KOPT-K1 (cell line): Measurements from ENCODE around the gene SH3BP2.

Source experiments
- H3K27ac ChIP-seq: fragments of 200-600 bp; sonication (generic); 2 replicates; pipeline ENCODE4 v1.5.1; 2016; ENCODE audit warnings: antibody characterized with exemption, mild to moderate bottlenecking, low read depth, low read length; ENCODE audit not compliant: poor library complexity, severe bottlenecking
- H3K36me3 ChIP-seq: fragments of 200-600 bp; sonication (generic); 2 replicates; pipeline ENCODE4 v1.5.1; 2017; ENCODE audit warnings: antibody characterized with exemption, mild to moderate bottlenecking, low read length, moderate library complexity; ENCODE audit not compliant: insufficient read depth
- H3K9me3 ChIP-seq: fragments of 200-600 bp; sonication (generic); 2 replicates; pipeline ENCODE4 v1.5.1; 2017; ENCODE audit warnings: antibody characterized with exemption, low read length, mild to moderate bottlenecking; ENCODE audit not compliant: insufficient read depth, poor library complexity, severe bottlenecking

SH3BP2 gene

DNA sequence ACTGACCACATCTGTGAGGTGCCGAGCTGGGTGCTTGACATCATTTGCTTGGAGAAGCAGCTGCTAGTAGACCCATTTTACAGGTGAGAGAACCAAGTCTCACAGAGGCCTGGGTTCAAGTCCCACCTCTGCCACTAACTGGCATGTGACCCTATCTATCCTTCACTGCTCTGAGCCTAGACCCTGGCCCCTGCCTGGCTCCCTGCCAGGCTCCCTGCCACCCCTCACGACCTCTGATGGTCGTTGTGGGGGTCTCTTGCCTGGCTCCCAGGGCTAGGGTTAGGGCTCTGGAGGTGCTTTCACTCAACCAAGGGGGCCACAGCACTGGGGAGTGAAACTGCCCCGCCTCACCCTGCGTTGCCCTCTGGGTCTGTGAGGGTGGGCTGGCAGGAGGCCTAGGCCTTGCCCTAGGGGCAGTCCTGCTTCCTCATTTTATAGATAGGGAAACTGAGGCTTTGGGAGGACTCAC lies 43.5 kb downstream of the SH3BP2 start:
- Histone ChIP-seq H3K27ac (no peak overlapping the region), H3K36me3 (peaks cover 44% of the 10 kb centered on the region; the same call in 1 of the 2 replicates), H3K9me3 (peaks cover 9% of the 10 kb centered on the region)

DNA sequence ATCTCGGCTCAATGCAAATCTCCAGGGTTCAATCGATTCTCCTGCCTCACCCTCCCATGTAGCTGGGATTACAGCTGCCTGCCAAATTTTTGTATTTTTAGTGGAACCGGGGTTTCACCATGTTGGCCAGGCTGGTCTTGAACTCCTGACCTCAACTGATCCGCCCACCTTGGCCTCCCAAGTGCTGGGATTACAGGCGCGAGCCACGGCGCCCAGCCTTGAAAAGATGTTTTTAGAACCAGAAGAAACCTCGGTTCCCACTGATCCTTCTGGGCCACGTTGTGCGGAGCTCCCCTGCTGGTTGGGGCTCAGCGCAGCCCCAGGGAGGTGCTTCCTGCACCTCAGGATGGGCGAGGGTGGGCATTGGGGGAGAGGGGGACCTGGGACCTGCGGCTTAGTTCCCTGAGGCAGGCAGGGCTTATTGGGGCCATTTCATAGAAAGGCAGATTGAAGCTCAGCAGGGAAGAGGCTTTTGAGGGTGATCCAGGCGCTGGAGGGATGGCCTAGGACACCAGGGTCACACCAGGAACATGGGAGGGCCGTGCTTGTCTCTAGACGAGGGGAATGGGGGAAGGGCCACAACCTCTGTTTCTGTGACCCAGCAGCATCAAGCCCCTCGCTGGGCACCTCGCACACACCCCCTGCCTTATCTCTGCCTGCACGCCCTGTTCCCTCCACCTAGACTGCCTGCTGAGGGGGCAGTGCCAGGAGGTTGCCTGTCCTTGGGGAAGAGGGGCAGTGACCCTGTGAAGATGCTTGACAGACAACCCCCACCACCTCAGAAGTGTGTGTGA lies 44.4 kb downstream of the SH3BP2 start:
- Histone ChIP-seq H3K27ac (peak overlapping the region; percentile 74), H3K36me3 (peaks cover 36% of the 10 kb centered on the region; the same call in 1 of the 2 replicates), H3K9me3 (peaks cover 9% of the 10 kb centered on the region)

GRCh38 chr4:2837904-2838496 lies 45.1 kb downstream of the SH3BP2 start:
- H3K9me3 ChIP-seq: peaks cover 9% of the 10 kb centered on the region
- H3K27ac ChIP-seq: peak overlapping the region; percentile 74
- H3K36me3 ChIP-seq: peaks cover 29% of the 10 kb centered on the region; the same call in 1 of the 2 replicates

GRCh38 chr4:2839060-2839459 lies 46.2 kb downstream of the SH3BP2 start:
- Histone ChIP-seq H3K27ac (peak overlapping the region; percentile 74), H3K9me3 (peaks cover 9% of the 10 kb centered on the region), H3K36me3 (peaks cover 18% of the 10 kb centered on the region; the same call in 1 of the 2 replicates)

GRCh38 chr4:2842687-2843262 lies 49.9 kb downstream of the SH3BP2 start:
- Histone ChIP-seq H3K36me3 (no peaks in the 10 kb centered on the region), H3K9me3 (peaks cover 9% of the 10 kb centered on the region), H3K27ac (peak overlapping the region; percentile 76)

DNA sequence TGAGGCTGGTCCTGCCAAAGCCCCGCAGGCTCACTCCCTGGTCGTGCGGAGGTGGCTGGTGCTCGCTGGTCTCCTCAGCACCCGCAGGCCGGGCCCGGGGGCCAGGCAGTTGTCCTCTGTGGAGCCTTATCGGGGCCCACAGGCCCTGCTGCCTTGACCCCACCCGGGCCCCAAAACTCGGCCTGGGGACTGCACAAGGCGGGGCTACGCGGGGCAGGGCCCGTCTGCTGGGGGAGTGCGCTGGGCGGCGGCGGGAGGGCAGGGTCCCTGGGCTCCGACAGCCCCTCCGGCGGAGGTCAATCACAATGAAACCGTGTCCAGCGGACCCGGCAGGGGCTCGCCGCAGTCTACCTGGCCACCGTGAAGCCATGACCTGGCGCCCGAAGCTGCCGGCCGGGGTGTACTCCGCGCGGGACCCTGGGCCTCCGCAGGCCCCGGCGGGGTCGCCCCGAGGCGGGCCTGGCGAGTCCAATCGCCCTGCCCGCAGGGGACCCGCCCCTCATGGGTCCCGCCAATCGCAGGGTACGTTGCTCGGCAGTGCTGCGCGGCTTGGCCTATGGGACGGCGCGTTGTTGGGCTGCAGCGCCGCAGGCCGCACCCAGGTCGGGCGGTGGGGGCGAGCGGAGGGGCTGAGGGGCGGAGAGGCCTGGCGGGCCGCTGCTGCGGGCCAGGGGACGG lies 50.5 kb downstream of the SH3BP2 start, which contains the start of gene ADD1:
Gene ADD1, plus strand, starts transcription at position 582 of the 678 bp plus-strand sequence. CDS start 32,072 bp downstream, outside the sequence.
- Histone ChIP-seq H3K9me3 (peaks cover 9% of the 10 kb centered on the region), H3K36me3 (no peaks in the 10 kb centered on the region), H3K27ac (peak within 1 kb of the TSS; percentile 76)

DNA sequence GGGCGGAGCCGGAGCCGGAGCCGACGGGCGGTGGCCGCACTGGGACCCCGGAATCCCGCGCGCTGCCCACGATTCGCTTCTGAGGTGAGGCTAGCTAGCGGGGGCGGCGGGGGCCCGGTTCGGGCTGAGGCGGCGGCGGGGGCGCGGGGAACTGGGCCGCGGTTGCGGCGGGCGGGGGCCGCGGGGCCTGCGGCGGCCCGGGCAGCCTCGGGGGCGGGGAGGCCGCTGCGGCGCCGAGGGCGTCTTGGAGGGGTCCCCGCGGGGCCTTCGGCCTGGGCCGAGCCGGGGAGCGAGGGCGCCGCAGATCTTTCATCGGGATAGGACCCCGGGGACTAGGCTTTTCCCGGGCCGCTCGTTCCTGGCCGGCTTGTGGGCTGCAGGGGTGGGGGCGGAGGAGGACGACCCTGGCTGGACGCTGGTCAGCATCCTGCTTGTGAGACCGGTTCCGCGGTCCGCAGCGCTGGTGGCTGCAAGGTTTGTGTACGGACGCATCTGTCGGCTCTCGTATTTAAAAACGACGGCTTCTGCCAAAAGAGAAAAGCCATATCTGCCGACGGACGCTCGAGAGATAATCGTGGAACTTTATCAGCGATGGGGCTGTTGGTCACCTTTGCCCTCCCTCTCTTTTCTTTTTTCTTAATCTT lies 51.2 kb downstream of the SH3BP2 start:
- peak overlapping the region; percentile 76 for H3K27ac ChIP-seq
- H3K36me3 ChIP-seq: no peaks in the 10 kb centered on the region
- peaks cover 9% of the 10 kb centered on the region for H3K9me3 ChIP-seq

GRCh38 chr4:2846172-2846571 lies 53.3 kb downstream of the SH3BP2 start:
- no peaks in the 10 kb centered on the region for H3K9me3 ChIP-seq
- no peaks in the 10 kb centered on the region for H3K36me3 ChIP-seq
- H3K27ac ChIP-seq: no peak overlapping the region

DNA sequence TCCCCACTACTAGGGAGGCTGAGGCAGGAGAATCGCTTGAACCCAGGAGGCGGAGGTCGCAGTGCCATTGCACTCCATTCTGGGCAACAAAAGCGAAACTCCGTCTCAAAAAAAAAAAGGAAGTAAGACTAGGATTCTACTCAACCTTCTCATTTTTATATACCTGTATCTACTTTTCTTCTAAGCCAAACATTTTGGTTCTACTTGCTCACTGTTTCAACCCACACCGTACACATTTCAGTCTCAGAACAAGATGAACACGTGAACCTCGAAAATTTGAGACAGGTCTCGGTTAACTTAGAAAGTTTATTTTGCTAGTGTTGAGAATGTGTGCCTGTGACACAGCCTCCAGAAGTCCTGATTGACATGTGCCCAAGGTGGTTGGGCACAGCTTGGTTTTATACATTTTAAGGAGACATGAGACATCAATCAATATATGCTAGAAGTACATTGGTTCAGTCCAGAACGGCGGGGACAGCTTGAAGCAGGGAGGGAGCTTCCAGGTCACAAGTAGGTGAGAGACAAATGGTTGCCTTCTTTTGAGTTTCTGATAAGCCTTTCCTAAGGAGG lies 54.5 kb downstream of the SH3BP2 start:
- H3K9me3 ChIP-seq: no peaks in the 10 kb centered on the region
- no peak overlapping the region for H3K27ac ChIP-seq
- no peaks in the 10 kb centered on the region for H3K36me3 ChIP-seq

GRCh38 chr4:2848449-2848848 lies 55.6 kb downstream of the SH3BP2 start:
- Histone ChIP-seq H3K36me3 (peaks cover under 1% of the 10 kb centered on the region), H3K9me3 (no peaks in the 10 kb centered on the region), H3K27ac (no peak overlapping the region)

- no peak overlapping the region for H3K27ac ChIP-seq
- peaks cover 11% of the 10 kb centered on the region for H3K36me3 ChIP-seq
- H3K9me3 ChIP-seq: no peaks in the 10 kb centered on the region
Measured at GRCh38 chr4:2849267-2850152, 56.6 kb downstream of the SH3BP2 start.

GRCh38 chr4:2850966-2851798 lies 58.3 kb downstream of the SH3BP2 start:
- peaks cover 19% of the 10 kb centered on the region for H3K36me3 ChIP-seq
- H3K27ac ChIP-seq: peak overlapping the region; percentile 15
- no peaks in the 10 kb centered on the region for H3K9me3 ChIP-seq

GRCh38 chr4:2852481-2852921 lies 59.6 kb downstream of the SH3BP2 start:
- H3K27ac ChIP-seq: peak overlapping the region; percentile 47
- peaks cover 22% of the 10 kb centered on the region for H3K36me3 ChIP-seq
- H3K9me3 ChIP-seq: no peaks in the 10 kb centered on the region
